Placental epithelial cell (primary cell): ENCODE measurements around the gene IFNA6. TPM values are rescaled to one million over a fixed set of nuclear protein-coding genes. Genes with fewer than 3 reads are reported as not detected.

ENCODE experiments used
- total RNA-seq: library from RNA; depleted of rRNA; stranded (reverse); fragments of >200 nt; gene quantifications from 2 replicates; pipeline ENCODE4 v1.2.3, GENCODE V29; 2012

The IFNA6 gene
- not detected in 2 replicates for total RNA-seq

DNA sequence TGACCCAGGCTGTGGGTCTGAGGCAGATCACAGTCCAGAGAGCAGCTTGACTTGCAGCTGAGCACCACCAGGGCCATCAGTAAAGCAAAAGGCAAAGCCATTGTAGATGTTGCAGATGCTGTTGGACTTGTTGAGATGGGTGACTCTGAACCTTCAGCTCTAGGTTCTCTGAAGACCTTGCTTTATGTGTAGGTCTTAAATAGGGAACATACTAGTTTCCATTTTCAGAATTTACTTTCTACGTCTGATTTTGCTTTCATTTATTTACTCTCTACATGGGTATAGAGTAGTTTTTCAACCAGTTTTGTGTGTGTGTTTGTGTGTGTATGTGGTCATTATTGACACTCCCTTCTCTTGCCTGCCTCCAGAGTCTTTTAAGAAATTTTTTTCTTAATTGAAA lies at the start of gene IFNA6:
Gene IFNA6, minus strand, starts transcription at position 101 of the 400 bp plus-strand sequence. Its CDS starts 0 bp downstream, at position 101.

DNA sequence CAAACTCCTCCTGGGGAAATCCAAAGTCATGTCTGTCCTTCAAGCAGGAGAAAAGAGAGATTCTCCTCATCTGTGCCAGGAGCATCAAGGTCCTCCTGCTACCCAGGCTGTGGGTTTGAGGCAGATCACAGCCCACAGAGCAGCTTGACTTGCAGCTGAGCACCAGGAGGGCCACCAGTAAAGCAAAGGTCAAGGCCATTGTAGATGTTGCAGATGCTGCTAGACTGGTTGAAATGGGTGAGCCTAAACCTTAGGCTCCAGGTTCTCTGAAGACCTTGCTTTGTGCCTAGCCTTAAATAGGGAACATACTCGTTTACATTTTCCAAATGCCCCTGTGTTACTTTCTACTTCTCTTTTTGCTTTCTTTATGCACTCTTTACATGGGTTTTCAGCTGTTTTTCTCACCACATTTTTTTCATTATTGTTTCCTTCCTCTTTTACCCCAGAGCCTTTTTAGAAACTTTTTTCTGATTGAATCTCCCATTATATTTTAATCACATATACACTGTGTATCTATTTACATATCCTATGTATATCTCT lies 34.5 kb upstream of the IFNA6 start, which contains the start of gene IFNA2:
Gene IFNA2, minus strand, starts transcription at position 268 of the 540 bp plus-strand sequence. Its CDS starts 69 bp downstream, at position 199.

DNA sequence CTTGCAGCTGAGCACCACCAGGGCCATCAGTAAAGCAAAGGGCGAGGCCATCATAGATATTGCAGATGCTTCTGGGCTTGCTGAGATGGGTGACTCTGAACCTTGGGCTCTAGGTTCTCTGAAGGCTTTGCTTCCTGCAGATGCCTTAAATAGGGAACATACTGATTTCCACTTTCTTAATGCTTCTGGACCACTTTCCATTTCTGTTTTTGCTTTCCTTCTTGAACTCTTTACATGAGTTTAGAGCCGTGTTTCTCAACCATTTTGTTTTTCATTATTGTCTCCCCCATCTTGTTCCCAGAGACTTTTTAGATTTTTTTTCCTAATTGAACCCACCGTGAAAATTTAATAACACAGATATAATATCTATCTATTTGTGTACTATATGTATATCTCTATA lies 17.3 kb upstream of the IFNA6 start, which contains the start of gene IFNA13:
Gene IFNA13, minus strand, starts transcription at position 101 of the 400 bp plus-strand sequence. Its CDS starts 47 bp downstream, at position 54.

DNA sequence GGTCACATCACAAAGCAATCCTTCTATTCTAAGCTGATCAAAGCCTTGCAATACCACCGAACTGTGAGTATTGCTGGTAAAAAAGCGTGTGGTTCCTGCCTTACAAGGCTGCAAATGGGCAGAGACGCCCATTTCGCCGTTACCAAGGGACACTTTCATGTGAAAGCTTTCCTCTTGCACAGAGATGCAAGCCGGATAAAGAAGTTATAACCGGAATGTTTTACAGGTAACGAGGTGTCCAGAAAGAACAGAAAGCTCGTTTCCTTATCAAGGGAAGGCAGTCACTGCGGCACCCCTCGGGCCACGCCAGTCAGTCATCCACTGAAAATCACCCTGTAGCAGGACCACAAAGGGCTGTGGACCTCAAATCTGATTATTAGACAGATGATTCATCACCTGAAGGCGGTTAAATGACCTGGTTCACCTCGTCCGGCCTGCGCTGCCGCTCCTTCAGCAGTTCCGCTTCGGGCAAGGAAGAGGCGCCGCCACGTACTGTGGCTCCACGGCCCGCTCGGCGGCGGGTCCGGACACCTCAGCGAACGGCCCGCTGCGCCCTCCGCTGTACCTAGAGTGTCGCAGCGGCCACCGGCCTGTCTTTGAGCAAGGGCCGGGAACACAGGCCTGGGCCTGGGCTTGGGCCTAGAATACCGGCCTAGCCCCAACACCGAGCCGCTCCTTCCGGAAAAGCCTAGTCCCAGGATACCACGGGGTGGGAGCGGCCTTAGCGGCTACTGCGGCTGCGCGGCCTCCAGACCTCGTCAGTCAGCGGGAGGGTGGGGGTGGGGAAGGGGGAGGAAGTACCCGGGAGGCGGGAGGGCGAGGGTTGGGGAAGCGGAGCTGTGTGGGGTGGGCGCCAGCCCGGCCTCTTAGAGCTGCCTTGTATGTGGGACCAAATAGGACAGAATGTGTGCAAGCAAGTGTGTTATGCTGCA lies 15.7 kb downstream of the IFNA6 start, which contains the start of gene KLHL9:
Gene KLHL9, minus strand, starts transcription at position 704 of the 932 bp plus-strand sequence. Its CDS starts 545 bp downstream, at position 159.

DNA sequence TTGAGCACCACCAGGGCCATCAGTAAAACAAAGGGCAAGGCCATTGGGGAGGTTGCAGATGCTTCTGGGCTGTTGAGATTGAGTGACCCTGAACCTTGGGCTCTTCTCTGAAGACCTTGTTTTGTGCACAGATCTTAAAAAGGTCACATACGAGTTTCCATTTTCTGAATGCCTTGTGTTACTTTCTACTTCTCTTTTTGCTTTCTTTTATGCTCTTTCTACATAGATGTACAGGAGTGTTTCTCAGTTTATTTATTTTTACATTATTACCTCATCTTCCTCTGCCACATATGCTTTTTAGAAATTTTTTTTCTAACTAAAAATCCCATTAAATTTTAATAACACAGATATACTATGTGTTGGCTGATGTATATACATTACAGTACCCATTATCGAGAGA lies 45.5 kb downstream of the IFNA6 start, which contains the start of gene IFNA5:
Gene IFNA5, minus strand, starts transcription at position 101 of the 400 bp plus-strand sequence. Its CDS starts 57 bp downstream, at position 44.

Other genes with a start within 250 kb of the IFNA6 start
- not detected in 2 replicates for gene IFNW1, start 209.1 kb downstream of the IFNA6 start, total RNA-seq
- not detected in 2 replicates for gene IFNA21, start 184.2 kb downstream of the IFNA6 start, total RNA-seq
- not detected in 2 replicates for gene IFNA4, start 163.3 kb downstream of the IFNA6 start, total RNA-seq
- not detected in 2 replicates for gene IFNA7, start 148.7 kb downstream of the IFNA6 start, total RNA-seq
- gene IFNA10, start 143.7 kb downstream of the IFNA6 start, total RNA-seq = not detected in 2 replicates
- not detected in 2 replicates for gene IFNA16, start 133.6 kb downstream of the IFNA6 start, total RNA-seq
- not detected in 2 replicates for gene IFNA17, start 122.7 kb downstream of the IFNA6 start, total RNA-seq
- not detected in 2 replicates for gene IFNA14, start 110.9 kb downstream of the IFNA6 start, total RNA-seq
- not detected in 2 replicates for gene IFNA5, start 45.6 kb downstream of the IFNA6 start, total RNA-seq
- gene KLHL9, start 15.5 kb downstream of the IFNA6 start, total RNA-seq = 34.2 and 43.8 TPM in 2 replicates
- under 0.01 TPM in 1 of 2 replicates, not detected in the other for gene IFNA13, start 17.2 kb upstream of the IFNA6 start, total RNA-seq
- gene IFNA2, start 34.5 kb upstream of the IFNA6 start, total RNA-seq = not detected in 2 replicates
- gene IFNA8, start 58.2 kb upstream of the IFNA6 start, total RNA-seq = not detected in 2 replicates
- gene IFNA1, start 89.6 kb upstream of the IFNA6 start, total RNA-seq = not detected in 2 replicates
- 0.11 and 0.79 TPM in 2 replicates for gene IFNE, start 131.4 kb upstream of the IFNA6 start, total RNA-seq